ENCODE results near the gene CPN1.
"Not testable (repeated sequence)": the region's sequence is repeated elsewhere in the genome, so short reads cannot be mapped to it uniquely, and the experiment has no call there.

Gene CPN1

DNA sequence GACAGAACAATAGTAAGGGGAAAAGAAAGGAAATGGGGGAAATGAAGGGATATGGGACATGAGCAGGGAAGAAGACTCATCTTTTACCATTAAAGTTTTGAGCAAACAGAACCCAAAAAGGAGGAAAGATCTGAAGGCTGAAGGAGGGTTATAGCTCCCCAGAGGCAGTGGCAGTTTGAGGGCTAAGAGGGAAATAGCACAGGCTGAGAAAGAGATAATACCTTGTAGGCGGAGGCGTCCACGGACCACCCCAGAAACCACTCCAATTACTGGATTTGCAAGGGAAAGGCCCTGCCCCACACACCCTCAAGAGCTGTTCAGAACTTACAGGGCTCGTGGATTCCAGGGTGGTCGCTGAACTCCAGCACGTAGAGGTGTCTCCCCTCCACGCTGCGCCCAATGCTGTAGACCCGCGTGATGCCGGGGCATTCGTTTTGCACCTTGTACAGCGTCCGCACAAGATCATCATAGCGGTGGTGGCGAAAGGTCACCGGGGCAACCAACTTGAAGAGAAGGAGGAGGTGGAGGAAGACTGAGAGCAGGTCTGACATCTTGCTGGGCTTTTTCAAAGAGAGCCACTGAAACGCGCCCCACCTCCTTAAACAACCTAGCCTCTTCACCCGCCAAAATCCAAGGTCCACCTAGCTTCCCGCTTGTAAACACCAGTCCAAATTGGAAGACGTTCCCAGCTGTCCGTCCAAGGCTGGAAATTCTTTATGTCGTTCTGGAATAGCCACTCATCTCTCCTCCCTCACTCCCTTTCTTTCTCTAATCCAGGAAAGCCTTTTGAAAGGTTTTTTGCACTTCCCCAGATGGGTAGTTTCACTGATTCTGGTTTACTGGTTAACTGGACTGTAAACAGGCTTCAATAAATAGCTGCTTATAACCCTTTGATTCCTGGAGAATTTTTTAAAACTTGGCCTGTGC is at the start of gene CPN1:
Gene CPN1 (minus strand): TSS at position 795 of the 927 bp plus-strand sequence. CDS start 244 bp downstream, at position 551.
- no peak for DNase-seq

DNA sequence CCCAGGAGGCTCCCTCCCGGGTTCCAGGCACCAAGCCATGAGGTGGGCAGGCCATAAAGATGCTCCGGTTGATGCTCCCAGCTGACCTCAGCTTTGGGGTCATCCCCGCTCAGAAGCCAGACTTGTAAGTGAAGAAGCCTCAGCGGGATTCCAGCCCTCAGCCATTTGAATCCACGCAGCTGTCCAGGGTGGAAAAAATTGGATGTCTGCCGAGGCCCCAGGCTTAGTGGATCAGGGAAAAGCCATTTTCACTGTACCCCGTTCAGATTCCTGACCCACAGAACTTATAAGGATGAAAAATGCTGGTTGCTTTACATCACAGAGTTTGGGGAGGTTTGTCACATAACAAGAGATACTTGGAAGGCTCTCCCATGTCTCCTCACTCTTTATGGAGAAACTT is 49.2 kb upstream of the CPN1 start:
- no peak for DNase-seq

DNA sequence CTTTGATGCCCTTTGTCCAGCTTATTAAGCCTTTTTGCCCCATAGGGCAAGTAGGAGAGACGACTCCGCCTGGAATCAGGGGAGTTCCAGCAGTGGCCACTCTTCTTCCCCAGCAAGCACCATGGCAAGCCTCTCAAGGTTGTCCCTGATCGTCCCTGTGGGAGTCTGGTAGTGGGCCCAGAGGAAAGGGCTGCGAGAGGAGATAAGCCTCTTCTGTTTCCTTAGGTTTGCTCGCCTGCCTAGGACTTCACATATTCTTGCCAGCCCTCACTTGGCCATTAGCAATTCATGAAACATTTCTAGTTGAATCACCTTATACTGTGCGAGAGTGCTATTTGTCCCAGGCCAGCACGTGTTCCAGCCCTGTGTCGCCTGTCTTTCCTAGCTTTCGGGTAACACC is 47.8 kb upstream of the CPN1 start:
- no peak for DNase-seq

DNA sequence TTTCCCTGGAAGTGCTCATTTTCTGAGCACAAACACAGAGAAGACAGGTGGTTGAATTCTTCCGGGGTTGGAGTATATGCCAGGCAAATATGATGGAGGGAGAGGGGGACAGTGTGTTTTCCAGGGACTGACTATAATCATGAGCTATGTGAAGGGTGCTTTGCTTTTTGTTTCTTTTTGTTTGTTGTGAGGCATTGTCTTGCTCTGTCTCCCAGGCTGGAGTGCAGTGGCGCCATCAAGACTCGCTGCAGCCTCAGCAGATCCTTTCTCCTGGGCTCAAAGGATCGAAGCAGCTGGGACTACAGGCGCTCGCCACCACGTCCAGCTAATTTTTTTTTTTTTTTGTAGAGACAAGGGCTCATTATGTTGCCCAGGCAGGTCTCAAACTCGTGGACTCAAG is 47.3 kb upstream of the CPN1 start:
- no peak for DNase-seq

DNA sequence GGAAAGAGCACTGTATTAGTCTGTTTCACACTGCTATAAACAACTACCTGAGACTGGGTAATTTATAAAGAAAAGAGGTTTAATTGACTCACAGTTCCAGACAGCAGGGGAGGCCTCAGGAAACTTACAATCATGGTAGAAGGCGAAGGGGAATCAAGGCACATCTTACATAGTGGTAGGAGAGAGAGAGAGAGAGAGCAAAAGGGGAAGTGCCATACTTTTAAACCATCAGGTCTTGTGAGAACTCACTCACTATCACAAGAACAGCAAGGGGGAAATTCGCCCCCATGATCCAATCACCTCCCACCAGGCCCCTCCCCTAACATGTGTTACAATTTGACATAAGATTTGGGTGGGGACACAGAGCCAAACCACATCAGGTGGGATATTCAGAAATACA is 43.7 kb upstream of the CPN1 start:
- DNase-seq, result not testable (repeated sequence)

DNA sequence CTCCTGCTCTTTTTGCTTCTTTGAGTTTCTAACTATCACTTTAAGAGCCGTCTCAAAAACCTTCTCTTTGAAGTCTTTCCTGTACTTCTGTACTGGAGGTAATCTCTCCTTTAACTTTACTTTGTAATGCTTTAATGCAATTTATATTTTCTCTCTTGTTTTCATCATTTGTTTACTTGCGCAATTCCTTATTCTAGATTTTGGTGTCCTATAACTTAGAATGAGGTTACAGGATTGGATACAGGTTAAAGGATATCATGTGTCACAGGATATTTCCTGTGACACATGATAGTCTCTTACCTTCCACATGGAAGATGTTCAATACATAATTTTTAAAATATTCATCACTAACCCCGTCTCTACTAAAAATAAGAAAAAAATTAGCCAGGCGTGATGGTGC is 42.4 kb upstream of the CPN1 start:
- no peak for DNase-seq

DNA sequence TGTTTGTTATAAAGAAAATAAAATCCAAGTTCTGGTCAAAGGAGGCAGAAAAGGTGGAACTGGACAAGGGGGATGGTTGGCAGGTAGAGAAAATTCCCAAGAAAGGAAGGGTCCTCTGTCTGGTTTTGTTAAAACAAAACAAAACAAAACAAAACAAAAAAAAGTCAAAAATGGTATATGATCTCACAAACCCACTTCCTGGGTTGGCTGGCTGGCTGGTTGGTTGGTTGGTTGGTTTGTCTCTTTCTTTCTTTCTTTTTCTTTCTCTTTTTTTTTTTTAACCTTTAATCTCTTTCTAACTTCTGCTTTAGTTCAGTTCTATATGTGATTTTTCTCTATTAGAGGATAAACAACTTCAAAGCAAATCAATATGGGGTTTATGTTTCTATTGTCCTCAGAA is 41.1 kb upstream of the CPN1 start:
- DNase-seq, result no peak

DNA sequence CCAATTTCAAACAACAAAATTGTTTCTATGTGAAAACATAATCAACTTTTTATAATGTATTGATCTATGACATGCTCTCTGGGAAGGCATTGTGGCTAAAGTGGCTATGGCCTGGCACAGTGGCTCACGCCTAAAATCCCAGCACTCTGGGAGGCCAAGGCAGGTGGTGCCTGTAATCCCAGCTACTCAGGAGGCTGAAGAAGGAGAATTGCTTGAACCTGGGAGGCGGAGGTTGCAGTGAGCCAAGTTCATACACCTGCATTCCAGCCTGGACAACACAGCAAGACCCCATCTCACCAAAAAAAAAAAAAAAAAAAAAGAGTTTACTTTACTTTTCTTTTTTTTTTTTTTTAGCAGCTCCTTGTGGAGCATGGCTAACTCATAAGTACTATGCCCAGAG is 38.9 kb upstream of the CPN1 start:
- DNase-seq, result no peak

DNA sequence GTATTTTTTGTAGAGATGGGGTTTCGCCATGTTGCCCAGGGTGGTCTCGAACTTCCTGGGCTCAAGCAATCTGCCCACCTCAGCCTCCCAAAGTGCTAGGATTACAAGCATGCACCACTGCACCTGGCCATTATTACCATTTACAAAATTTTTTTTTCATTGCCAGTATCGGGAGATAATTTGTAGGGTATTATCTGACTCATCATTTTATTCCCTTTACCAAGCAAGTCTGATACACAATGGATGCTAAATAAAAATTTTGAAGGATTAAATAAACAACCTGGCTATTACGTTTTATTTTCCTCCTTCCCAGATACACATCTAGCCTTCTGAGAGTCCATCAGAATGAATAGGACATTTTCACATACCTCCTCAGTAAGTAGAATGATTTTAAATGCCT is 38.1 kb upstream of the CPN1 start:
- no peak for DNase-seq

DNA sequence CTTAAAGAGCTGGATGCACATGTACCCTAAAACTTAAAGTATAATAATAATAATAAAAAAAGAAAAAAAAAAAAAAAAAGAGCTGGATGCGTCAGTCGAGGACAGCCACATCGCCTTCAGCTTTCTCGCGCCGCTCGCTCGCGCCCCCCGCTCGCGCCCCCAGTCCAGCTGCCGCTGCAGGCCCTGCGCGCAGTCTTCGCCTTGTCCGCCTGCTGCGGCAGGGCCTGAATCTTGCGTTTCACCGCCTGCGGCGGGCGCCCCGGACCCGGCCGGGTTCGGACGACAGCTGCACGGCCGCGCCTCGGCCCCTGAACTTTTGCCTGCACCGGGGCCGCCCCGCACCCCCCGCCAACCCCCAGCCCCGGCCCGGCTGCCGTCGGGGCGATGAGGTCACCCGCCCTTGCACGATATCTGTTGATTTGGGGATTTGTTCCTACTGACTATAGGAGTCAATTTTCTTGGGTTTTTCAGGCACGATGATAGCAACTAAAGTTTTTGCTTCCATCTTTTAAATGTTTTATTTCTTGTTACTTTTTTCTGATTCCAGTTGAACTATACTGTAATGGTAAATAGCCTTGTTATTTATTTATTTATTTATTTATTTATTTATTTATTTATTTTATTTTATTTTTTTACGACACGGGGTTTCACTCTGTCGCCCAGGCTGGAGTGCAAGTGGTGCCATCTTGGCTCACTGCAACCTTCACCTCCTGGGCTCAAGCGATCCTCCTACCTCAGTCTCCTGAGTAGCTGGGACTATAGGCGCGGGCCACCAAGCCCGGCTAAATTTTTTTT is 33.5 kb upstream of the CPN1 start:
- no peak for DNase-seq

DNA sequence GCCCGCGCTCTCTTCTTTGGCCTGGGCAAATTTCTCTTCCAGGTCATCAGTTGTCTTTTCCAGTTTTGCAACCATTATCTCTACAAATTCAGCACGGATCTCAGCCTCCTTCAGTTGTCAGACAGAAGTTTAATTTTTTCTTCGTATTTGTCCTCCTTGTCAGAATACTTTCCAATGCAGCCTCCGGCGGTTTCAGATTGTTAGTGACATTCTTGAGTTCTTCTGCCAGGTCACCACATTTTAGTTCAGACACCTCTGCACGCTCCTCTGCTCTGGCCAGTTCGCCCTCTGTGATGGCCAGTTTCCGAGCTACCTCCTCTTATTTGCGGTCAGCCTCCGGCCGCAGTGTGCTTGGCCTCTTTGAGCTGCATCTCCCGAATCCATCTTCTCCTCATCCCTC is 32.8 kb upstream of the CPN1 start:
- no peak for DNase-seq

DNA sequence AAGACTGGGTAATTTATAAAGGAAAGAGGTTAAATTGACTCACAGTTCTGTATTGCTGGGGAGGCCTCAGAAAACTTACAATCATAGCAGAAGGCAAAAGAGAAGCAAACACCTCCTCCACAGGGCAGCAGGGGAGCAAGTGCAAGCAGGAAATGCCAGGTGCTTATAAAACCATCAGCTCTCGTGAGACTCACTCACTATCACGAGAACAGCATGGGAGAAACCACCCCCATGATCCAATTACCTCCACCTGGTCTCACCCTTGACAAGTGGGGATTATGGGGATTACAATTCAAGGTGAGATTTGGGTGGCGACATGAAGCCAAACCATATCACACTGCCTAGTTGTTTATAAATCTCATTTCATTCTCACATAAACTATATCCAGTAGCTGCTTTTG is 28.0 kb upstream of the CPN1 start:
- DNase-seq, result no peak

DNA sequence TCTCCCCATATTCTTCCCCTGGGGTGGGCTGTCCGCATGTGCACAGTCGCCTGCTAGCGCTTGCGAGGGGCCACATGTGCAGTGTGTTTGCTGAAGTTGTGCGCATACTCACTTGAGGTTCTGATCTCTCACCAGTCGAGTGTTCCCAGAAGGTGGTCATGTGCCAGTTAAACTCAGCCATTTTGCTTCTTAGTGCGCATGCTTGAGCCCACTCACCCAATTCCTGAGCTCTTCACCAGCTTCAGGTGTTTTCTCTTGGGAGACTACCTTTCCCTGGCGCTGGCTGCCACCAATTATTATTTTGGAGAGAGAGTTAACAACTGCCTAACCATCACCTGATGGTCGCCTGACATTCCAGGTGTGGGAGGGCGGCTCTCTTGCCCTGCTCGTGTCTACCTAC is 25.2 kb upstream of the CPN1 start:
- DNase-seq, result no peak

DNA sequence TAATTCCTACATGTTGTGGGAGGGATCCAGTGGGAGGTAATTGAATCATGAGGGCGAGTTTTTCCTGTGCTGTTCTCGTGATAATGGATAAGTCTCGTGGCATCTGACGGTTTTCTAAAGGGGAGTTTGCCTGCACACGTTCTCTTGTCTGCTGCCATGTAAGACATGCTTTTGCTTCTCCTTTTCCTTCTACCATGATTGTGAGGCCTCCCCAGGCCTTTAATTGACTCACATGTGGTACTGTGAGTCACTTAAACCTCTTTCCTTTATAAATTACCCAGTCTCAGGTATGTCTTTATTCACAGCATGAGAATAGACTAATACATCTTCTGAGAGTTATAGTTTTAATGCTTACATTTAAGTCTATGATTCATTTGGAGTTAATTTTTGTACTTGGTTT is 22.6 kb upstream of the CPN1 start:
- DNase-seq, result no peak

DNA sequence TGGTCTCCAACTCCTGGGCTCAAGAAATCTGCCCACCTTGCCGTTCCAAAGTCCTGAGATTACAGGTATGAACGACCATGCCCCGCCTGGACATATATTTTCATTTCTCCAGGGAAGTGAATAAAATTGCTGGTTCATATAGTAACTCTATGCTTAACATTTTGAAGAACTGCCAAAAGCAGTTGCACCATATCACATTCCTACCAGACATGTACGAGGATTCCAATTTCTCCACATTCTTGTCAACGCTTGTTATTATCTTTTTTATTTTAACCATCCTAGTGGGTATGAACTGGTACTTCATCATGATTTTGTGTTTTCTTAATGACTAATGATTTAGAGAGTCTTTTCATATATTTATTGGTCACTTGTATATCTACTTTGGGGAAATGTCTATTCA is 21.9 kb upstream of the CPN1 start:
- DNase-seq, result no peak

DNA sequence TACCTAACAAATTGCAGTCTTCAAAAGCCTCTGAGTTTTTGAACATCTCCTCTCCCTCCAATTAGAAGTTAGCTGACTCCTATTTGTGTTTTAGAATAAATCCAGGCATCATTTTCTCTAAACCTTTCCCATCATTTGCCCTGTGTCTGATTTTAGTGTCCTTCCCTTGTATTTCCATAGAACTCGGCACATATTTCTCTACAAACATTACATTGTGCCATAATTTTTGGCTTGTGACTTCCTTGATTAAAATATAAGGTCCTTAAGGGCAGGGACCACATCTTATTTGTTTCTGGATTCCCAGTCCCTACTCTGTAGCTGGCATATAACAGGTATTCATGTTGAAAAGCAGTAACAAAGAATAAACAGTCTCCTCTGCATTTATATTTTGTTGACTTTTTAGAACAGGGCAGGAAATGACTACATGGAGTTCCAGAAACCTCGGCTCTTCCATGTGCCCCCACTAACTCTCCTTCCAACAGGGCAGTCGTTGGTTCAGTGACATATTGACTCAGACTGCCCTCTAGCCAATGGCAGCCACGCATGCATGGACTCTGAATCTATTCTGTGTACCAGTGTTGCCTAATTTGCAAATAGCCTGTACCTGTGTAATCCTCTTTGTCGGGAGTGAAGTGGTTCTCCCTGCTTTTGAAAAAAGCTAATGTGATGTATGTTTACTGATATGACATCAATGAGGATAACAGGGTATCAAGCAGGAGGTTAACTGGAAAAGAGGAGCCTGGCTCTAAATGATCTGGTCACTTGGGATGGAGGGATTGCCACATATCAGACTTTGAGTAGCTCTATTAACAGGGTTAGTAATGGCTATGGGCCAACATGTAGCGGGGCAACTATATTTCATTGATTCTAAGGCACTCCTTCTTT is 19.8 kb upstream of the CPN1 start:
- no peak for DNase-seq

DNA sequence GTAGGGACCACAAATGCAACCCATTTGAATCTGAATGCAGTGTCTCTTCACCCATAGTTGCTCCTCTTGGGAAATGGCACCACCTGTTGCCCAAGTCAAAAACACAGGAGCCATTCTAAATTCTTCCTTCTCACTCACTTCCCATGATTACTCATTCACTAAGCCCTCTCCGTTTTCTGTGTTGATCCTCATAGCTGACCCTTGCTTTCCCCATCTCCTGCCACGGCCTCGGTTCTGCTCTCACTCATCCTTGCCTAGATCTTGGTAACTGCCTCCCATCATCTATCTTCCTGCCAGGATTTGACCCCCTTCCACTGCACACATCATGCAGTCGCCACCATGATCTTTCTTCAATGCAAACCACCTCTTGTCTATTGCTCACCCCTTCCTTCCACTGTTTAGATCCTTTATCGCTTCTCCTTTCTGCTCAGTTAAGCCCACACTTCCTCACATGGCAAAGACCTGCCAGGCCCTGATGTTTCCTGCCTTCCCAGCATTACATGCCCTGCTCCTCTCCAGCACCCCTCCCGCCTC is 19.0 kb upstream of the CPN1 start:
- no peak for DNase-seq

DNA sequence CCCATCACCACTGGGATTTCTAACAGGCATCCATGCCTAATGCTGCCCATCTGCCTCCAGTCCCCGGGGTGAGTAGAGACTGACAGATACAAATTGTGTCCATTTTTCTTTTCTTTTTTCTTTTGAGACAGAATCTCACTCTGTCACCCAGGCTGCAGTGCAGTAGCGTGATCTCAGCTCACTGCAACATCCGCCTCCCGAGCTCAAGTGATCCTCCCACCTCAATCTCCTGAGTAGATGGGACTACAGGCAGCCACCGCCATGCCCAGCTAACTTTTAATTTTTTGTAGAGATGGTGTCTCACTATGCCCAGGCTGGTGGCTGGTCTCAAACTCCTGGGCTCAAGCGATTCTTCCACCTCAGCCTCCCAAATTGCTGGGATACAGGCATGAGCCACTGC is 7.6 kb upstream of the CPN1 start:
- no peak for DNase-seq

DNA sequence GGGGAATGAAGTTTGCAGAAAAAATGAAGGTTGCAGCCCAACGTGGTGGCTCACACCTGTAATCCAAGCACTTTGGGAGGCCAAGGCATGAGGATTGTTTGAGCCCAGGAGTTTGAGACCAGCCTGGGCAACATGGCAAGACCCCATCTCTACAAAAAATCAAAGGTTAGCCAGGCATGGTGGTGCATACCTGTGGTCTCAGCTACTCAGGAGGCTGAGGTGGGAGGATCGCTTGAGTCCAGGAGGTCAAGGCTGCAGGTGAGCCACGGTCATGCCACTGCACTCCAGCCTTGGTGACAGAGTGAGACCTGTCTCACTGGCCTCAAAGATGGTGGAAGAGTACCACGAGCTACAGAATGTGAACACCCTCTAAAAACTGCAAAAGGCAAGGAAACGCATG is 5.0 kb upstream of the CPN1 start:
- not testable (repeated sequence) for DNase-seq

DNA sequence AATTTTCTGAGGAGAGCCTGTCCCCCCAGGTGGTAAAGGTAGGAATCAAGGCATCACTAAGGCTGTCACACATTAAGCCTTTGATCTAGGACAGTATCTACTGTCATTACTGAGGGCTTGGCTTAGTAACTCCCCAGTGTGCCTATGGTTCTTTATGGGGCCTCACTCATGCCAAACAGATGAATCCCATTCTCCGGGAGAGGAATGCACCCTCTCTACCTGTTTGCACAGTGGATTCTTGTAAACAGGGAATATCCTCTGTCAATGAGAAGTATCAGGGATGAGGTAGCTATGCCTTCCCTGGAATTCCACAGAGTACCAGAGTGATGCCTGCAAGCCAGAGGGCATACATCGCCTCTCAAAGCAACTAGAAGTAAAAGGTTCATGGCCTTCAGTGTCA is 3.9 kb upstream of the CPN1 start:
- DNase-seq, result no peak

DNA sequence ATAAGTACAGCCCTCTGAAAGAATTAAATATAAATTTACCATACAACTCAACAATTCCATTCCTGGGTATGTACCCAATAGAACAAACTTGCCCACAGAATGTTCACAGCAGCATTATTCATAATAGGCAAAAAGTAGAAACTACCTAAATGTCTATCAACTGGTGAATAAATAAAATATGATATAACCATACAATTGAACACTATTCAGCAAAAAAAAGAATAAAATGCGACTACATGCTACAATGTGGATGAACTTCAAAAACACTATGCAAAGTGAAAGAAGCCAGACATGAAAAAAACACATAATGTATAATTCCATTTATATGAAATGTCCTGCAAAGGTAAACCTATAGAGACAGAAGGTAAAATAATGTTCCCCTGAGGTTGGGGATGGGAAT is 2.0 kb upstream of the CPN1 start:
- DNase-seq, result no peak

DNA sequence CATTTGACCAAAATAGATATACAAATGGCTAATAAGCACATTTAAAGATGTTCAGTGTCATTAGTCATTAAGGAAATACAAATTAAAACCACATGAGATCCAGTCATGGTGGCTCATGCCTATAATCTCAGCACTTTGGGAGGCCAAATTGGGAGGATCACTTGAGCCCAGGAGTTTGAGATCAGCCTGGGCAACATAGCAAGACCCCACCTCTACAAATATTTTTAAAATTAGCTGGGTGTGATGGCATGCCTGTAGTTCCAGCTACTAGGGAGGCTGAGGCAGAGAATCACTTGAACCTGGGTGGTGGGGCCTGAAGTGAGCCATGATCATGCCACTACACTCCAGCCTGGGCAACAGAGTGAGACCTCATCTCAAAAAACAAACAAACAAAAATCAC is 607 bp upstream of the CPN1 start:
- not testable (repeated sequence) for DNase-seq

DNA sequence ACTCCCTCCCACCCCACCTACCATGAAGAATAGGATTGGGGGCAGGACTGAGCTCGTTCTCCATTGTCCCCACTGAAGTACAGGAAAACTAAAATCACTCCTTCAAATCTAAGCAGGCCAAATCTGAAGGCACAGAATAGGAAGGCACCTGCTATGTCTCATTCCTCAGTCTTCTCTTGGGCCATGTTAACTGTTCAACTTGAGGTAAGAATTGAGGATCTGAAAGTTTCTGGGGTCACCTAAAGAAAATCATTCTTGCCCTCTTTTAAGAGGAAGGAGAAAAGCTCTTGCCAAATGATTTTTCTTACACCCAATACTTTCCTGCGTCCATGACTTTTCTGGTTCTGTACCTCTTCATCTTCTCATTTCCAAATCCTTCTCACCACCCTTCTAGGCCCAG is 4.9 kb downstream of the CPN1 start:
- DNase-seq, result no peak

Measured in stimulated activated CD4-positive, alpha-beta T cell treated with anti-CD3 and anti-CD28 coated beads, Interleukin-2, amount 100 ng/mL, for 48 hours (primary cell).